Measurements from ENCODE around the gene CCDC12.

Gene CCDC12

DNA sequence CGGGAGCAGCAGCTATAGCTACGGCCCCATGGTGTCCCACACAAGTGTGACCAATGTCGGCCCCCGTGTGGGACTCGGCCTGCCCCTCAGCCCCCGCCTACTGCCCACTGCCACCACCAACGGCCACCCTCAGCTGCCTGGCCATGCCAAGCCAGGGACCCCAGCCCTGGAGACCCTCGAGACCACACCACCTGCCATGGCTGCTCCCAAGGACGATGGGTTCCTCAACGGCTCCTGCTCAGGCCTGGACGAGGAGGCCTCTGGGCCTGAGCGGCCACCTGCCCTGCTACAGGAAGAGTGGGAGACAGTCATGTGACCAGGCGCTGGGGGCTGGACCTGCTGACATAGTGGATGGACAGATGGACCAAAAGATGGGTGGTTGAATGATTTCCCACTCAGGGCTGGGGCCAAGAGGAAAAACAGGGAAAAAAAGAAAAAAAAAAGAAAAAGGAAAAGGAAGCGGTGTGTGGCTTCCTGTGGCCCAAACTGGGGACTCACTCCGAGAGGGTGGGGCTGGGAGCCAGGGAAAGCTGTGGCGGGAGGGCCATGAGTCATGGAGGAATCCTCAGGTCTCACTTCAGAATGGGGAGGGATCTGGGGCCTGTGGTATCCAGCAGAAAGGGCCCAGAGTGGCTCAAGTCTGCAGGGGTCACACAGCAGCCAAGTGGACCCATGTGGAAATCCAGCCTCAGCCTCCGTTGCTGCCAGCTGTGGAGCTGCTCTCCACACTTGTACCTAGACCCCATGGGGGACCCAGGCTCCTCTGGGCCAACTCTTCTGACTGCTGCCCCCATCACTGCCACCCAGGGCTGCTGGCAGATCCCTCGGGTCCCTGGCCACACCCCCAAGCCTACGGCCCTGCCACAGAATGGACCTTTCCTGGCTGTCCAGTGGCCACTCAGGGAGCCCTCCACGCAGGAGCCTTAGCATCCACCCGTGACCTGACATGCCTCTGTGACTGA lies 72.9 kb downstream of the CCDC12 start:
- DNase-seq = no peak

- no peak for DNase-seq
These were observed 74.3 kb downstream of the CCDC12 start for GRCh38 chr3:46902188-46902631.

DNA sequence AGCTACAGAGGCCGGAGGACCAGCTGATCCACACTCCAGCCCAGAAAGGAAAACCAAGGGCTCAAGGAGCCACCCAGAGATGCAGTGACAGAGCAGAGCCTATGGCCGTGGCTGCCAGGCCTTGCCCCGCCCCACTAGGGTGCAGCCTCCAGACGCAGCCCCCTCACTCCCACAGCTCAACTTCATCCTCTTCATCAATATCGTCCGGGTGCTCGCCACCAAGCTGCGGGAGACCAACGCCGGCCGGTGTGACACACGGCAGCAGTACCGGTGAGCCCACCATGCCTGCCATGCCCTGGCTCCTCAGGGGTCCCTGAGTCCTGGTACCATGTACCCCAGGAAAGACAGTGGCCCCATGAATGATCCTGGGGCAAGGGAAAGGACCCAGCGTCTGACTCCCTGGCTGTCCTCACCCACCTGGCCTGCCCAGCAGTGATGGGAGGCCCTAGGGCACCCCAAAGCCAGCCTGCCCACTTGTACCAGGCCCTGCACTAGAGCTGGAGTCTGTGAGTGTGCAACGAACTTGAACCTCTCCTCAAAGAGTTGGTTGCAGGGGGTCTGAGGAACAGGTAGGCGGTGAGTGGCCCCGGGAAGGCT lies 74.9 kb downstream of the CCDC12 start:
- no peak for DNase-seq

DNA sequence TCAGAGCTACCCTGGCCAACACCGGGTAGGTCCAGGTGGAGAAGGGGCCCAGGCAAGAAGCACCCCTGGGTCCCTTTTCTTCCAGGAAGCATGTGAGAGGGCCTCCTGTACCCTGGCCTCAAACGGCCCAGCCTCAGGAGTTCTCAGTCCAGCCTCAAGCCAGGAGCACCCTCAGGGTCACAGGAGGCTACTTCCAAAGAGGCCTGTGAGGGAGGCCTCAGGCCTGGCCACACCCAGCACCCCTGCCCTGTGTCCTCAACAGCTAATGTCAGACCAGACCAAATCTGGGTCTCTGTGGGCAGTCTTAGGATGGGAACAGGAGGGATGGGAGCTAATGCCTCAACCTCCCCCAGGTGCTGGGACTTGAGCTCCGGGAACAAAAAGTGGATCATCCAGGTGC lies 75.5 kb downstream of the CCDC12 start:
- no peak for DNase-seq

DNA sequence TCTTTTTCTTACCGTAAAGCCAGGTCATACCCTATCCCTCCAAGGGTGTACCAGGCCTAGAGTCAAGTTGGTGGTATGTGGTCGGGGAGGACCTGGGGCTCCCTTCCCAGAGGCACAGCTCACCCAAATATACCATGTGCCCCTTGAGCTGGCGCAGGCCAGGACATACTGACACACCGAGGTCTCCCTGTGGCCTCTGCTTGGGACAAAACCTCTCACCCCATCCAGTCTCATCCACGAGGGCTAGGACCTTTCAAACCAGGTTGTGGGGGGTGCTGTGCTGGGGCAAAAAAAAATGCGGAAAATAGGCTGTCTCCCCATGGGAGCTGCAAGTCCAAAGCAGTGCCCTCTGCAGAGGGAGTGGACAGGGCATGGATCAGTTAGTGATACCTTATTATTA lies 76.2 kb downstream of the CCDC12 start:
- no peak for DNase-seq

DNA sequence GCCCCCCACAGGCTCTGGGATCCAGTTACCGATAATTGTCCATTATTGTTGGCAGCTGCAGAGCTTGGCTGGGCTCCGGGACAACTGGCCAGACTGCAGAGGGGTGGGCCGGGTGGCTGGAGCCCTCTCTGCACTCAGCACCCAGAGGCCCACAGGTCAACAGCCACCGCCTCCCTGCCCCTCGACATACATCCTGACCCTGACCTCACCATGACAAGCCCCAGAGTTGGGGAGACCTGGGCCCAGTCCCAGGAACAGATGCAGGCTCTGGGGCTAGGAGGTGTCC lies 76.6 kb downstream of the CCDC12 start:
- no peak for DNase-seq

- no peak for DNase-seq
These were observed 77.2 kb downstream of the CCDC12 start for GRCh38 chr3:46899151-46900006.

- no peak for DNase-seq
These were observed 78.0 kb downstream of the CCDC12 start for GRCh38 chr3:46898321-46899150.

DNA sequence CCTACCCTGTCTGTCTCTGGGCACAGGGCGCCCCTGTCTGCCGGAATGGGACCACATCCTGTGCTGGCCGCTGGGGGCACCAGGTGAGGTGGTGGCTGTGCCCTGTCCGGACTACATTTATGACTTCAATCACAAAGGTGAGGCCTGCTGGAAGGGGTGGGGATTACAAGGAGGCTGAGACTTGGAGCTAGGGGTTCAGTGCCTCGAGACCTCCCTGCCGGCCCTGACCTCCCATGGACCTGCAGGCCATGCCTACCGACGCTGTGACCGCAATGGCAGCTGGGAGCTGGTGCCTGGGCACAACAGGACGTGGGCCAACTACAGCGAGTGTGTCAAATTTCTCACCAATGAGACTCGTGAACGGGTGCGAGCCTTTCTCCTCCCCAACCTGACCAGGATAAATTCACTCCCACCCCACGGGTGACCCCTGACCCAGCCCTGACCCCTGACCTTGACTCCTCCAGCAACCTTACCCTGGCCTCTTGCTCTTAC lies 78.7 kb downstream of the CCDC12 start:
- no peak for DNase-seq

DNA sequence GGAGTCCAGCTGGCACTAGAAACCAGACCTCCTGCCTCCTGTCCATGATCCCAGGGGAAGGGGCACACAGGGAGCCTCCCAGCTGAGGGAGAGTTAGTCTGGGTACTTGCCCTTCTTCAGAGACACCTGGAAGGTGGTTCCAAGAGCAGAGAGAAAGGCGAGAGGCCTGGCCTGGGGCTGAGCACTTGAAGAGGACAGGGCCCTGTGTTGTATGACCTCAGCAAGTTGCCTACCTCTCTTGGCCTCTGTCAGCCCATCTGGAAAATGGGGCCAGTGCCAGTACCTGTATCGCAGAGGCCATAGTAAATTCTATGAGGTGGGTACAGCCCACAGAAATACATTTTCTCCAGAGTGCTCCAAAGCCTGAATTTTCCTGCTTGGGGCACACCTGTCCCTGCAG lies 79.5 kb downstream of the CCDC12 start:
- DNase-seq = no peak

- no peak for DNase-seq
These were observed 80.2 kb downstream of the CCDC12 start for GRCh38 chr3:46896386-46896785.

- no peak for DNase-seq
These were observed 80.8 kb downstream of the CCDC12 start for GRCh38 chr3:46895761-46896160.

DNA sequence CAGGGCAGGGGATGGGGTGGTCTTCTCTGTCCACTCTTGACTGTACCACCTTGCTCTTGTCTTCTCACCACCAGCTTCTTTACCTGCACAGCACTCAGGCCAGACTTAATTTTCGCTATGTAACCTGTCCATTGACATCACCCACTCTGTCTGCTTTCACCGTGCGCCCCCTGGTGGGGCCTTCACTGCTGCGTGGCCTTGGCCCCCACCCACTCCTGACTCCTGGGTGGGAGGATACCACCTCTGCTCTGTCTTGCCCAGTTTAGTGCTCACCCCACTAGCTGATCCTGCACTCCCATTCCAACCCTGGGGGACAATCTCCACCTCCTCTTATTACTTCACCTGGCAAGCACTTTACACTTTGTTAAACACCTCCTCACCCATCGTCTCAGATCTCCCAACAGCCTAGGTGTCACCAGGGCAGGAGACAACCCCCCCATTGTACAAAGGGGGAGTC lies 81.3 kb downstream of the CCDC12 start:
- DNase-seq = peak; percentile 66

GRCh38 chr3:46894256-46894655 lies 82.3 kb downstream of the CCDC12 start:
- DNase-seq = no peak

DNA sequence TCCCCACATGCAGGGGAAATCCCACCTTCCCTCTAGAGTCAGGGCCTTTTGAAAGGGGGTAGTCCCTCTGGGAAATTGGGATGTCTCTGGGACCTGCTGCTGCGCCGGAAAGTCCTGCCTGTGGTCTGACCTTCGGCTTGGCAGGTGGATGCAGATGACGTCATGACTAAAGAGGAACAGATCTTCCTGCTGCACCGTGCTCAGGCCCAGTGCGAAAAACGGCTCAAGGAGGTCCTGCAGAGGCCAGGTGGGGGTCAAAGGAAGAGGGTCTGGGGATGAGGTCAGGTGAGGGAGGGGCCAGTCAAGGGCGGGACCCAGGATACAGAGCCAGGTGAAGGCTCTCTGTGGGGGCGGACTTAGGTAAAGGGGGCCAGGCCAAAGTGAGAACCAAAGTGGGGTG lies 82.8 kb downstream of the CCDC12 start:
- no peak for DNase-seq

DNA sequence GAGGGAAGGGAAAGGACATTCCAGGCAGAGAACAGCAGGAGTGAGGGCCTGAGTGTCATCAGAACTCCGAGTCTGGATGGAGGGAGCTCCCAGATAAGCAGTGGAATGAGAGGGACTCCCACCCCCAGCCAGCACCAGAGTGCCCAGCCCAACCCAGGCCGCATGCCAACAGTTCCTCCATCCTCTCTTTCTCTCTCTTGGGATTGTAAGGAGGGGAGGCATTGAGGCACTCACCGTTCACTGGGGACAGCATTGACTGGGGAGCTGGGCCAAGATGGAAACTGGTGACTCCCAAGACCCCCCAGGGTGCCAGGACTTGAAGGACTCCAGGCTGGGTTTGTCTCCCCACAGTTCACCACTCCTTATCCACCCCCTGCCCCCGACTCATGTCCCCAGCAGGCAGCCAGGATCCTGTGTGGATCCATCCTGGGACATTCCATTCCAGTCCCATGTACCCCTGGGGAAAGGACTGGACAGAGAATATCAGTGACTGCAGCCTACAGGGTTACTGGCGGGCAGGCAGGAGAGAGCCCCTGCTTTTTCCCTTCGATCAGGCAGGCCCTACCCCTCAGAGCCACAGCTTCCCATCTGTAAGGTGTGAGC lies 83.3 kb downstream of the CCDC12 start:
- no peak for DNase-seq

DNA sequence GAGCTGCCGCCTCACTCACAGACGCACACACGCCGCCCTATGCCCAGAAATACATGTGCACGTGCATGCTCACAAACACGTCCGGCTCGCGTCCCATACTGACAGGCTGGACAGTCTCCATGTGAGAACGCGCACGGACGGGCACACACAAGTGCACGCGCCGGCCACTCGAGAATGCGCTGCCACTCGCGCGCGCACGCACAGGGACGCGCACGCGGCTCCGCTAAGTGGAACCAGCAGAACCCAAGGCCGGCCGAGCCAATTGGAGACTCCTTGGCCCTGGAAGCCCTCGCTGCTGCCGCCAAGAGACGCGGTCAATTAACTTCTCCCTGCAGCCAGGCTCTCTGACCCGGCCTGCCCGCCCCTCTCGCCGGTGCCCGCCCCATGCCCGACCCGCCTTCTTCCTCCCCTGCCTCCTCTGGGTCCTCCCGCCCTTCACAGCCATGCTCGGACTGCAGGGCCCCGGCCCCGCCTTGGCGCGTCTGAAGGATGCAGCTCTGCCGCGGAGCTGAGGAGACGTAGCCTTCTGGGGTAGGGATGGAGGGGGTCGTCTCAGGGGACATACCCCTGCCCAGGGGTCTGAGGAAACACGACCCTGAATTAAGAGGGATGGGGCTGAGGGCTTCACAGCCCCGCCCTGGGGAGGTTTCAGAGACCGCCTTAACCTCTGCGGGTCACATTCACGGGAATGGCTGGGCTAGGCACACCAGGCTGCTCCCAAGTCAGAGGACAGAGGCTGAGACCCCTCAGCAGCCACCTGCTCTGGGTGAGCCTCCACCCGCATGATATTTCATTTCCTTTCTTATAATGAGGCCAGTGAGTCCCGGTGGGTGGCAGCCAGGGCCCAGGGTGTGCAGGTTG lies 84.0 kb downstream of the CCDC12 start:
- DNase-seq = peak; percentile 43

DNA sequence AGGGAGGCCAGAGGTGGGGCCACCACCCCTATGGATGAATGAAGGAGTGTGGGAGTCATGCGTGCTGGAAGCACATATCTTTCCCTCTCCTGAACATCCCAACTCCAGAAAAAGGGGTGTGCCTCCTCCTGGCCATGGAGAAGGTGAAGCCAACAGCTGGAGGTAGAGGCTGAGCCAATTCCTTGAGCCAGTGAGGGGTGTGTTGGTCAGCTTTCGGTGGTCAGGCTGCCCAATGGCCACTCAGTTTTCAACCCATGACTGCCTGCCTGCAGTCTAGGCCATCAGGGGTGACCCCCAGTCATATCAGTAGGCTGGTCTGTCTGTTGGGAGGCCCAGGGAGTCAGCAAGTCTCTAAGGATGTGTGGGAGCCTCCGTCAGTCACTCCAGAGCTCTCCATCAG lies 85.4 kb downstream of the CCDC12 start:
- DNase-seq = no peak

DNA sequence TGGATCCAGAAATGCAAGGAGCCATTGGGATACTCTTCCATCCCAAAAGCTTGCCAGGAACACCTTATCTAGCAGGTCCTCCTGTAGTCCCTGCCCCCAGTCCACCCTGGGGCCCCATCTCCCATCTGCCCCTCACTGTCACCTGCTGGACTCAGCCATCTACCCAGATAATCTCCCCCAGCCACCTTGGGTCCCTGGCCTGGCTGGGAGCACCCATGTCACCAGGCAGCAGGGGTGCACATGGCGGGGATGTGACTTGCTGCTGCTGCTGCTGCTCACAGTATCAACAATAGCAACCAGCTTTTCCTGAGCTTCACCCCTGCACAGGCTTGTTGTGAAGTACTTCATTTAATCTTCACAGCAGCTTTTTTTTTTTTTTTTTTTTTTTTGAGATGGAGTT lies 86.4 kb downstream of the CCDC12 start:
- no peak for DNase-seq

GRCh38 chr3:46889381-46890110 lies 87.0 kb downstream of the CCDC12 start:
- DNase-seq = no peak

Data from CD4-positive, alpha-beta T cell treated with Interferon gamma for 1 hour (primary cell).